ENCODE data around the gene CPNE6.

CPNE6 gene

DNA sequence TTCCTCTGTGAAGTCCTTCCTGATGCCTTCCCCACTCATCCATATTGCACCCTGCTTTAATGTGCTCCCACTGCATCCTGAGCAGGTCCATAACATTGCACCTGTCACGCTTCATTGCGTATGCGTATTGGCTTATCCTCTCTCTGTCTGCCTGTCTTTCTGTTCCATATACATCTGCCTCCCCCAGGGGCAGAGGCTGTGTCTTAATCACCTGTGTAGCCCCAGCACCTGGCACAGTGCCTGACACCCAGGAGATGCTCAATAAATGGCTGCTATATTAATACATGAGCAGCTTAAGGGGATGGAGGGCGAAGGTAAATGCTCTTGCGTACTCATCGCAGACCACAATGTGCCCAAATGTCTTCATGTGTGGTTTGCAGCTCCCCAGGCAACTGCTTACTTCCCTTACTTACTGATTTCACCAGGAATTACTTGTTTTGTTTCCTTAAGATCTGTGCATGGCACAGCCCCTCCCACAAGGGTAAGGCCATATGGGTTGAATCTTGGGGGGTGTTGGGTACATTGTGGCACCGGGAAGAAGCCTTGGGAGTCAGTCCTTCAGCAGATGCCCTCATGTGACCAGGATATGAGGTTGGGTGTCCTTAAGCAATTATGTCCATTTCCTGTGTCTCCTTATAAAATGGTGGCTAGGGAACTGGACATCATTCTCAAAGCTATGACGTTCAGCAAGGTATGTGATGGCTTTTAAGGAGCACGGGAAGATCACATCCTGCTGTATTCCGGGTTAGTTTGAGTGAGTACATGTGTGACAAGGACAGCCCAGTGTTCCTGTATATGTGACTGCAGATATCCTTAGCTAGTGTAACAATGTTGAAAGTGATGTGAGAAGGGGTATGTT, 848 bp upstream of the CPNE6 start:
- DNase-seq: no peak

DNA sequence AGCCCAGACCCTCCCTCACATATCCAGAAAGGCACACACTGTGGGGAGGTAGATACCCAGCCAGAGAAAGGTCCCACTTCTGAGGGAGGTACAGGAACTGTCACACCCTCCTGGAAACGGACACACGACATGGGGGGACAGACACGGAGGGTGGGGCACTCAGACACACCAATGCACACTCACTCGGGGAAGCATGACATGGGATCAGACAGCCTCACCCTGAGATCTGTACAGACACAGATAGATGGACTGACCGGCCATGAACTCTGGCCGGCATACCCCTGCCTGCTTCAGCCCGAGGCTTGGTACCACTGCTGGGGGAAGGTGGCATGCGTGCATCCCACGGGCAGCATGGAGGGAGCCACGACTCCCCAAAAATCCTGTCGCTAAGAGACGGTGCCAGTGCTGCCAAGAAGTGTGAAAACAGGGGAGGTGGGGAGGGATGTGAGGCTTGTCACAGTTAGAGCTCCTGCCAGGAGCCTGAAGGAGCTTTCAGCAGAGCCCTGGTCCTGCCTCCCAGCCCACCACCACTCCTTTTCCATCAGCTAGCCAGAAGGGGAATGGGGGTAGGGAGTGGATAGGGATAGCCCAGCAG, 571 bp downstream of the CPNE6 start:
- no peak for DNase-seq

DNA sequence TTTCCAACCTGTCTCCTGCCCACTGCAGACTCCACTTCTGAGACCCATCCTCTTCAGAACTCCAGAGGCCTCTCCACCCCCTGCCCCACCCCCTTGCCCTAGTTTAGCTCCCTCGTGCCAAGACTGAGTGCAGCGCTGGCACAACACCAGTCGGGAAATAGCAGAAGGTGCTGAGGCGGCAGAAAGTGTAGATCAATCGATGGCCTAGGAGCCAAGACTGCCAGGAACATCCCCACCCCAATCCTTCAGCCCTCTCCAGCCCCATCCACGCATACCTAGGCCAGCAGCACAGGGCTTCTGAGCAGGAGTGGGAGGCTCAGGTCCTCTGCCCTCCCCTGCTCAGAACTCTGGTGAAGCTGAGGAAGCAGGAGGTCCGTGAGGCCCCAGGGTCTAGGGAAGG, 1.1 kb downstream of the CPNE6 start:
- DNase-seq: no peak

DNA sequence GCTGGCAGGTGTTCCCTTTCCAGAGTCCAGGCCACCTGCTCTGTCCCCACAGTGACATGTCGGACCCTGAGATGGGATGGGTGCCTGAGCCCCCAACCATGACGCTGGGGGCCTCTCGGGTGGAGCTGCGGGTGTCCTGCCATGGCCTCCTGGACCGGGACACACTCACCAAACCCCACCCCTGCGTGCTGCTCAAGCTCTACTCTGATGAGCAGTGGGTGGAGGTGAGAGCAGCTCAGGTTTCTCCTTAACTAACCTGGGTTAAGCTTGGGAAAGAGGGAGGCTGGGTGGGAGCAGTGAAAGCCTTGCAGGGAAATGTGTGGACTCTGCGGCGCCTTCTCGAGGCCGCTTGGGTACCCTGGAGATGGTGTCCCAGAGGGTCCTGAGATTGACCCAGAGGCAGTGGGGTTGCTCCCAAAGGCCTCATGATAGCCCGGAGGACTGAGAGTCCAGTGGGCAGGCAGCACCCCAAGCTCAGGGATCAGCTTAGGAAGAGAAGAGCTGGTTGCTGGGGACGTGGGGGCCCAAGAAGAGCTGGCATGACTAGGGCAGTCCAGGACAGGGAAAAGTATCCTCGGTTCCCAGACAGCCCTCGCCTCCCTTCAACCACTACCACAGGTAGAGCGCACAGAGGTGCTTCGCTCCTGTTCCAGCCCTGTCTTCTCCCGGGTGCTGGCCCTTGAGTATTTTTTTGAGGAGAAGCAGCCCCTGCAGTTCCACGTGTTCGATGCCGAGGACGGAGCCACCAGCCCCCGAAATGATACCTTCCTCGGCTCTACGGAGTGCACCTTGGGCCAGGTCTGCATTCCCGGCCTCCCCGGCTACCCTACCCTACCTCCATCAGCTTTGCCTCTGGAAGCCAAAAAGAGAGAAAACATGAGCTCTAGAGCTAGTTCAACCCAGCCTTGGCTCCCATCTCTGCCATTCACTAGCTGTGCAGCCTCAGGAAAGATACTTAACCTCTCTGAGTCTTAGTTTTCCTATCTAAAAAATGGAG, 1.8 kb downstream of the CPNE6 start:
- no peak for DNase-seq

DNA sequence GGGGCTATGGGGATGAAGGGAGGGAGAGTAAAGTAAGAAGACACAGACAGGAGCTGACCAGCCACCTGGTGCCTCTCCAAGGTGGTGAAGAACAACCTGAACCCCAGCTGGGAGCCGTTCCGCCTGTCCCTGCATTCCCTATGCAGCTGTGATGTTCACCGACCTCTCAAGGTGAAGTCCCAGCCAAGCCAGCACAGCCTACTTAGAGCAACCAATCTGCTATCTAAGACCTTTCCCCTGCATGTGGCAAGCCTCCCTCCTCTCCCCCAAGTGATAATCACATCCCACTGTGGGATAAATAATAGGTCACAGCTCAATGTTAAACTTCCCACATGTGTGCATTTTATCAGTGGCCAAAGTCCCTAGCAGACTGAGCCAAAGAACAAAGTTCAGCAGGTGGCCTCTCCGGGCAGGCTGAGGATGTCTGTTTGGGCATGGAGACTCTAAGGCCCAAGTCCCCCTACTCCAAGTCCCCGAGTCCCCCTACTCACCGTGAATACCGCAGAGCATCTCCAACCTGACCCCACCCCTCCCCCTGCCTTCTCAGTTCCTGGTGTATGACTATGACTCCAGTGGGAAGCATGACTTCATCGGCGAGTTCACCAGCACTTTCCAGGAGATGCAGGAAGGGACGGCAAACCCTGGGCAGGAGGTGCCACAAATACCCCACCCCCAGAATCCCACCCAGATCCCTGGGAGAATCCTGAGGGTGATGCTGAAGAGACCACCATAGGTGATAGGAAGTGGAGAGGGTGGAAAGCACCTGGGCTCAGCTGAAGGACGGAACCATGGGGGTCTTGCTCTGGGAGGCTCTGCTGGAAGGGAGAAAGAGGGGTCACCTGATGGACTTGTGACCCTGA, 3.5 kb downstream of the CPNE6 start:
- no peak for DNase-seq

DNA sequence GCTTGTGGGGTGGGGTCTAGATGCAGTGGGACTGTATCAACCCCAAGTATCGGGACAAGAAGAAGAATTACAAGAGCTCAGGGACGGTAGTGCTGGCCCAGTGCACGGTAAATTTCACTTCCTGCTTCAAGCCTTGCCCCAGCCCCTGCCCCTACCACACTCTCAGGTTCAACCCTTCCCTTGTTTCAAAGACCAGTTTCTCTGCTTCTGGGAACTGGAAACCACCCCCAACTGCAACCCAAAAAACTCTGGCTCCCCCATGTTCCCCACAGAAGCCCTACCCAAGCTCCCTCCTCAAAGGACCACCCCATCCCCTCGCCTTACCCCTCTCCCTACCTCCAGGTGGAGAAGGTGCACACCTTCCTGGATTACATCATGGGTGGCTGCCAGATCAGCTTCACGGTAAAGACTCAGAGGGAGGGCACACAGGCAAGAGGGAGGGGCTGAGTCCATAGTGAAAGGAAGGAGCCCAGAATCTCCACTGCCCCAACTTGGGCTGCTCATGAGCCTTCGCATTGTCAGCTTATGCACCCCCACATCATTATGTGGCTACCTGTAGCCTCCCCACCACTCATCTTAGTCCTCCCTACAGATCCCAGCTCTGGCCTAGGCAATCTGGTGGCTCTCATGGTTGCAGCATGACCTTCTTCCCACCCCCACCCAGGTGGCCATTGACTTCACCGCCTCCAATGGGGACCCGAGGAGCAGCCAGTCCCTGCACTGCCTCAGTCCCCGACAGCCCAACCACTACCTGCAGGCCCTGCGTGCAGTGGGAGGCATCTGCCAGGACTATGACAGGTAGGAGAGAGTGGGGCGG, 4.3 kb downstream of the CPNE6 start:
- DNase-seq: no peak

DNA sequence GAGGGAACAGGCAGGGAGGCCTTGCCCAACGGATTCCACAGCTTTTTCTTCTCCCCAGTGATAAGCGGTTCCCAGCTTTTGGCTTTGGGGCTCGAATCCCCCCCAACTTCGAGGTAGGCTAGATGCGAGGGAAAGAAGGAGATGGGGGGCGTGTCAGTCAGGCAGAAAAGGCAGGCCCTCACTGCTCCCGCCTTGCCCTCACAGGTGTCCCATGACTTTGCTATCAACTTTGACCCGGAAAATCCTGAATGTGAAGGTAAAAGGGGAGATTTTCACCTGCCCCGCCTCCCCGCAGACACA, 4.9 kb downstream of the CPNE6 start:
- no peak for DNase-seq

DNA sequence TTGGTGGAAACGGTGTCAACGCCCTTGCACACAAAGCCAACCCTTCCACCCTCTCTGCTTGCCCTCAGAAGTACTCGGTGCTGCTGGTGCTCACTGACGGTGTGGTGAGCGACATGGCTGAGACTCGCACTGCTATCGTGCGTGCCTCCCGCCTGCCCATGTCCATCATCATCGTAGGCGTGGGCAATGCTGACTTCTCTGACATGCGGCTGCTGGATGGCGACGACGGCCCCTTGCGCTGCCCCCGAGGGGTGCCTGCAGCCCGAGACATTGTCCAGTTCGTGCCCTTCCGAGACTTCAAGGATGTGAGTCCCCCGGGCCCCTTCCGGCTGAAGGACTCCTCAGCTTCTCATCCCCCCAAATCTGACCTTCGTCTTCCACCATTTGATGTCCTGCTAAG, 5.7 kb downstream of the CPNE6 start:
- no peak for DNase-seq

DNA sequence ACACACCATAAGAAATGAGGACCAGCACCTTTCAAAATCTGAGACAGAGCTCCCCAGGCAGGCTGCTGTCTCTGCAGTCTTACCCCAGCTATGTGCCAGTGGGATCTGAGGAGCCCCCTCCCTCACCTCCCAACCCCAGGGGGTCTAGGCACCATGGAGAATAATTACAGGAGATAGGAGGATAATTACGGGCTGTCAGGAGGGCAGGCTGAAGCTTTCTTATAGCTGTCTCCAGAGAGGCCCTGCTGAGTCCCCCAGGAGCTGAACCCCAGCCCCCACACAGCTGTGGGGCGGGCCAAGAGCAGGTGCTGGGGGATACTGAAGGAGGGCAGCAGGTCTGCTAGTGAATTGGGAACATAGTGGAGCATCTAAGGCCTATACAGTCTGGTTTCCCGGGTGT, 6.8 kb downstream of the CPNE6 start:
- DNase-seq: no peak

DNA sequence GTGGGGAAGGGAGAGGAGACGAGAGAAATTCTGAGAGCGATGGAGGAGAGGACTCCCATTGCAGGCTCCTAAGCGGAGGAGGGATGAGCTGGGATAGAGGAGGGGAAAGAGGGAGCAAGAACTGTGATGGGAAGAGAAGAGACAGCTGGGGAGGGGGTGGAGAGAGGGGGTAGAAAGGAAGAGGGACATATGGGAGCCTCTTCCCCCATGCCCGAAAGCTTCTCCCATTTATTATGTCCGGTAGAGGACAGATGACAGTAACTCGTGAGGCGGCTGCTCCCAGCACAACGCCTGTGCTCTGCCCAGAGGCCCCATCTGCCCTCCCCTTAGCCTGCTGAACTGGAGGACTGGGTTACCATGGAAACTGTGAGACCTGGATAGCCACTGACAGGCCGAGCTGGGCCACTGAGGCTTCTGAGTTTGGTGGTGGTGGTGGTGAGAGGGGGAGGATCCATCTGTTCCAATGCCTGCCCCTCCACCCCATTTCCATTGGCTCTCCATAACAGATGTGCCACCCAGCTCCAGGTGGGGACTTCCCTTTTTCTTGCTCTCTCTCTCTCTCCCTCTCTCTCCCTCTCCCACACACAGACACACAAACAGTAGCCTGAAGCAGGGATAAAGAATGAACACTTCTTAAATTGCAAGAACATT, 8.3 kb downstream of the CPNE6 start:
- no peak for DNase-seq

DNA sequence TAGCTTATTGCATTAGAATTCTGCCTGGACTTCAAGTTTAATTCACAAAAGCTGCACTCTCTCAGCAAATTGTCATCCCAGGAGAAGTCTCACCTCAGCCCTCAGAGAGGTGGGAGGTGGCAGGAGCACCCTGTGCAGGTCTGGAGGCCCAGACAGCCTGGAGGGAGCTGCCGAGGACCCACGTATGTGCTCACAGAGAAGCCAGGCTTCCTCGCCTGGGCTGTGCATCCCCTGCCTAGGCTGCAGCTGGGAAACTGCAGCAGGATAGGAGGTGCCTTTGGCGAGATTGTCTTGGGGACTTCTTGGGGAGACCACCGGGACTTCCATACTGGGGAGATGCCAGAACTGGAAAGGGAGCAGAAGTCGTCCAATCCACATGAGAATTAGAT, 8.8 kb downstream of the CPNE6 start:
- no peak for DNase-seq

DNA sequence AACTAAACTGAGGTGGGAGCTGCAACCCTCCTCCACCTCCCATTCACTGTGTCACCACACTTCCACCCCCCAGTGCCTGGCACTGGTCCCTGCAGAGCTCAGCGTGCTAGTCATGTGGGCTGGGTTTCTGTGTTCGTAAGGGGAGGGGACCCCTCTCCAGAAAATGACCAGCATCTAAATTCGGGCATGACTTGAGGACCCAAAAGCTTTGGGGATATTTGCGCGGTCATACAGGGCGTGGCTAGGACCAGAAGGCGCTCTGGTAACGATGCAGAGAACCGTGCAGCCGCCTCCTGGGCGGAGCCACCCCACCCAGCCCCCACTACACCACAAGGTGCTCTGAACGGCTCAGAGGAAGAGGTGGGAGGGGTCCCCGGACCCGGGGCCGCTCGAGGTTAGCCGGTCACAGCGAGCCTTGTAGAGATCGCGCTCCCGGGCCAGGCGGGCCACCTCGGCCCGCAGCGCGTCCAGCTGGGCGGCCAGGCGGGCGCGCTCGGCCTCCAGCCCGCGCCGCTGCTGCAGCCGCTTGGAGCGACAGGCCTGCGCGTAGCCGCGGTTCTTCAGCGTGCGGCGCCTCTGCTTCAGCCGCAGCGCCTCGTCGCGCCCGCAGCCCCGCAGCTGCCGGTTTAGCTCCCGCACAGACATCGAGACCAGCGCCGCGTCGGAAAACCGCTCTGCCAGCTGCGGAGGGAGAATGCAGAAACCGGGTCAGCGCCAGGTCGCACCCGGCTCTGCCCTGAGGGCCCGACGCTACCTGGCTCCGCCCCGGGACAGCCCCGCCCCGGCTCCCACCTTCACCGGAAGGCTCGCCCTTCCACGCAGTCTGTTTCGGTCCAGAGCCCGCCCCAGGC, 9.8 kb downstream of the CPNE6 start:
- DNase-seq: peak; percentile 52

DNA sequence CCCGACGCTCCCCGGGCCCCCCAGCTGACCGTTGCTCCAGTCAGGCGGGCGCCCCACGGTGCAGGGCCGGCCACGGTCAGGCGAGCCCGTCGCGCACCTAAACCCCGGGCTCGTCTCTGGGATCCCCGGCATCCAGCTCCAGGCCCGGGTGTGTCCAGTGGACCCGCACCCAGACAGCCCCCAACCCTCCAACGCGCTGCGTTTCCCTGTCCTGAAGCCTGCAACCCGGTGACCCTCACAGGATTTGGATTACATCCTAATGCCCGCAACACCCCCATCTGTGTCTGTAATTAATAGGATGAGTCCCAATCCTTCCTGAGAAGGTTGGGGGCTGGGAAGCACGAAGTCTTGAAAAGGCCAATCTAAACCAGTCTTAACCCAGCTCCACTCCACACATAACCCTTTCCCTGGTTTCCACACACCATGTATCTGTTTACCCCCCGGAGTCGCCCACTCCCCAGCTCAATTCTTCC, 10.4 kb downstream of the CPNE6 start:
- DNase-seq: no peak

DNA sequence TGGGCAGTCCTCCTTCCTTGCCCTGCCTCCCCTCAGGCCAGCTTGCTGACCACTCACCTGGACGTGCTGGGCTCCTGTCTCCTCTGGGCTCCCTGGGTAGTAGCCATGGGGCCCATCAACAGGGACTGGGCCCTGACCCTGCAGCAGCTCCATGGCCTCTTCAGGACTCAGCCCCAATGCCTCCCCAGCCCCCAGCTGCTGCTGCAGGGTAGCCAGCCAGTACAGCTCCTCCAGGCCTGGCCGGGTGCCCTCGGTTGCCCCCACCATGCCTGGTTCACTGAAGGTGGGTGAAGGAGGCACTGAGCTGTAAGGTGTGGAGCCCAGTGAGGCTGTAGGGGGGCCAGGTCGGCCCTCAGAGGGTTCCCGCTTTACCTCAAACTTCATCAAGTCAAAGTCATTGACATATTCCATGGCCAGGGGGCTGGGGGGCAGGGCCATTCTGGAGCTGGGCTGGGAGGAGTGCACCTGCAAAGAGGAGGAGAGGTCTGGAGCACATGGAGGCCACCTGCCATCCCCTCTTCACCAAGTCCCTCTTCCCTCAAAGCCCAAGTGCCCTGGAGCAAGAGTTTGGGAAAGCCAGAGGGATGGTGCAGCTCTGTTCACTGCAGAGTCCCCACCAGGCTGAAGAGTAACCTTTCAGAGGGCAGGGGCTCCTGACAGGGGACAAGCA, 11.2 kb downstream of the CPNE6 start:
- DNase-seq: no peak

DNA sequence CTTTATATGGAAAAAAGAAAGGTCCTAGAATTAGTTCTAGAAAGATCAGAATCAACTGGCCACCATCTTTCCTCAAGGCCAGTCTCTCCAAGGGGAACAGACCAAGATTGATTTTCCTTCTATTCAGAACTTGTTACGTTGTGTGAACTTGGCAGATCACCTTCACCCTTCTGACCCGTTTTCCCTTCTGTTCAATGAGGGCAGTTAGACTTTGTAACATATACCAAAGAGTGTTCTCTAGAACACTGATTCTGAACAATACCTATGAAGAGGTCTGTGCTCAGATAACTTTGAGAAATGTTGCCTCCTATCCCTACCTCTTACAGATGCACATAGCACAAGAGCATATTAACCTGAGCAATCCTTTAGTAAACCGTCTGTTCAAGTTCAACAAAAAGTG, 12.1 kb downstream of the CPNE6 start:
- DNase-seq: no peak

DNA sequence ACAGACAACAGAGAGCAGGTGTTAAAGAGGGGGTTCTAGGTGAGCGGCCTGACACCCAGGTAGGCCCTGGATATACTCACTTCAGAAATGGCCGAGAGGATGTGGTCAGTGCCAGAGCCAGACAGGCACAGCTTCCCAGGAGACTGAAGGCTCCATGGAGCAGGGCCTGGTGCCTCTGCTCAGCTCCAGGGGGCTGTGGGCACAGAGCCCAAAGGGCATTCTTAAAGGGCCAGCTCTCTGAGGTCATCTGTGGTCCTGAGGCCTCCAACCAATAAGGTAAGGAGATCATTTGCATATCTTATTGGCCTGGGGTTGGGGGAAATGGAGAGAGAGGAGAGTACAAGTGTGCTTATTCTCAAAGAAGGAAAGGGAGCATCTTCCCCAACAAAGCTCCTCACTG, 13.1 kb downstream of the CPNE6 start:
- DNase-seq: no peak

DNA sequence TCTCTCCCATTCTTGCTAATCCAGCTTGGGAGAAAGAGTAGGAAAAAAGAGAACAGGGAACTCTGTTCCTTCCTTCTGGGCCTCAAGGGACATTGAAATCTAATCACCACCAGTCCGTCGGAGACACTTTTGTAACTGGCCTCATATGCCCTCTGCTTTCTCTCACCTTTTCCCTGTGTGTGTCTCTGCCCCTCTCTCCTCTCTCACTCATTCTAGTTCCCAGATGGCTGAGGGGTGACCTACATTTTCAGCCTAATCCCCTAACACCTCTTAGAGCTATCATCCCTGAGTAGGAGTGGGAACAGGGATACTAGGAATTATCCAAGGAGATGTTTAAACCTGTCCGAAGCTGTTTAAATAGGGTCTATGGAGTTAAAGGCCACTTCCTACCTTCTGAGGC, 13.9 kb downstream of the CPNE6 start:
- no peak for DNase-seq

DNA sequence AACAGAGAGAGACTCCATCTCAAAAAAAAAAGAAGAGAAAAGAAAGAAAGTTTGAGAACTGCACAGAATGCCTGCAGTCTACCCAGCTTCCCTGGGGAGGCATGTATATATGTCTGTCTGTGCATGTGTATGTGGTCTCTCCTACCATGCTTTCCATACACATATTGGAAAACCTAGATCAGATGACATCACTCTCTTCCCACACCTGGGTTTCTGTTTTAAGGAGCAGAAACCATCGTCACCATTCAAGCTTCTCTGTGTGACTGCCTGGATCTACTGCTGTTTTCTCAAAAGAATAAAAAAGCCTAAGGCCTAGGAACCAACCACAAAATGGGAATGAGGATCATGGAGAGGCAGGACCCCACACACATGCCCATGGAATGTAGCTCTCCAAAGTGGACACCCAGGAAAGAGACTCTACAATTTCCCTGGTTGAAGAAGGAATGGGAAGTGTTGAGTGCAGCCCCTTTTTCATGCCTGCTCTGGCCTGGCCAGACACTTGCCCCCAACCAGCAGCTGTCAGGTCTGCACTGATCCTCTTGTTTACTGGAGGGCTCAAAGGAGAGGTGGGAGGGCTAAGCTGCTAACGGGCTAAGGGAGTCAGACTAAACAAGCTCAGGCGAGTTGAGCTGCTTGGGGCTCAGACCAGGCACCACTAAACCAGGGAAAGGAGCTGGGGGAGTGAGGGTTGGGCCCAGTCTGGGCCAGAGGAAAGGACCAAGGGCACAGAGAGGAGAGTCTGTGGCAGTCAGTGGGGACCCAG, 15.0 kb downstream of the CPNE6 start:
- DNase-seq: no peak

DNA sequence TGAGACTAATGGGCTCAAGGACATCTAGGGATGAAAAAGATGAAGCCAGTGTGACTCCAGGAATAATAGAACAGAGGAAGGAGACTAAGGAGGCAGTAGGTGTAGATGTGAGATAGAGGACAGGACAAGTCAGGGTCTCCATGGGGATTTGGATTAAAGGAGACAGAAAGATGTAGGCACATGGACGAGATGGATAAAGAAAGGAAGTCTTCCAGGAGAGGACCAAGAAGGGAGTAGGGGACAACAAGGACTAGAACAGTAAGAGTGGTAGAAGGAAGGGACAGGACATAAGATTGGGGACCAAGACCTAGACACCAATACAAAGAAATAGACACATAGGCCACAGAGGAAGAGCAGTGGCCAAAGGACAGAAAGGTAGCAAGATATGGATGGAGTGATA, 15.6 kb downstream of the CPNE6 start:
- DNase-seq: no peak
